ENCODE results near the gene CNNM4.

CNNM4 gene

GRCh38 chr2:96839875-96840850 is 79.5 kb downstream of the CNNM4 start:
- no peak for DNase-seq (ENCODE audit: low read depth, low spot score)
- Histone ChIP-seq H3K4me1 (ENCODE audit: insufficient read depth, insufficient read length) (peaks cover 17% of the 10 kb centered on the region), H3K9ac (ENCODE audit: insufficient read length, low read depth) (no peak overlapping the region), H3K27me3 (ENCODE audit: insufficient read depth, insufficient read length) (no peaks in the 10 kb centered on the region), H3K4me3 (ENCODE audit: insufficient read length, low read depth) (no peak overlapping the region), H3K36me3 (ENCODE audit: insufficient read depth, insufficient read length, low read length) (peaks cover 40% of the 10 kb centered on the region), H3K9me3 (ENCODE audit: insufficient read depth, low read length) (no peaks in the 10 kb centered on the region)
- TF ChIP-seq ZNF274 (IDR thresholded peaks at IDR 0.05; ENCODE audit: low read depth, low read length): no peak
- no peak for TF ChIP-seq YY1 (IDR thresholded peaks at IDR 0.05; ENCODE audit: insufficient read depth, insufficient read length)
- TF ChIP-seq SUZ12 (IDR thresholded peaks at IDR 0.05; ENCODE audit: extremely low read depth, insufficient read depth, insufficient read length): no peak

- Histone ChIP-seq H3K9ac (ENCODE audit: insufficient read length, low read depth) (no peak overlapping the region), H3K36me3 (ENCODE audit: insufficient read depth, insufficient read length, low read length) (peaks cover 41% of the 10 kb centered on the region), H3K4me3 (ENCODE audit: insufficient read length, low read depth) (no peak overlapping the region), H3K9me3 (ENCODE audit: insufficient read depth, low read length) (no peaks in the 10 kb centered on the region), H3K27me3 (ENCODE audit: insufficient read depth, insufficient read length) (no peaks in the 10 kb centered on the region), H3K4me1 (ENCODE audit: insufficient read depth, insufficient read length) (peaks cover 17% of the 10 kb centered on the region)
- no peak for TF ChIP-seq ZNF274 (IDR thresholded peaks at IDR 0.05; ENCODE audit: low read depth, low read length)
- no peak for DNase-seq (ENCODE audit: low read depth, low spot score)
These were observed 81.2 kb downstream of the CNNM4 start for GRCh38 chr2:96841701-96842495.

- Histone ChIP-seq H3K4me1 (ENCODE audit: insufficient read depth, insufficient read length) (peaks cover 16% of the 10 kb centered on the region), H3K9me3 (ENCODE audit: insufficient read depth, low read length) (no peaks in the 10 kb centered on the region), H3K9ac (ENCODE audit: insufficient read length, low read depth) (no peak overlapping the region), H3K4me3 (ENCODE audit: insufficient read length, low read depth) (no peak overlapping the region), H3K27me3 (ENCODE audit: insufficient read depth, insufficient read length) (no peaks in the 10 kb centered on the region), H3K36me3 (ENCODE audit: insufficient read depth, insufficient read length, low read length) (peaks cover 45% of the 10 kb centered on the region)
- no peak for DNase-seq (ENCODE audit: low read depth, low spot score)
- TF ChIP-seq SUZ12 (IDR thresholded peaks at IDR 0.05; ENCODE audit: extremely low read depth, insufficient read depth, insufficient read length): no peak
- no peak for TF ChIP-seq YY1 (IDR thresholded peaks at IDR 0.05; ENCODE audit: insufficient read depth, insufficient read length)
- no peak for TF ChIP-seq ZNF274 (IDR thresholded peaks at IDR 0.05; ENCODE audit: low read depth, low read length)
These were observed 81.9 kb downstream of the CNNM4 start for GRCh38 chr2:96842600-96842999.

- Histone ChIP-seq H3K27me3 (ENCODE audit: insufficient read depth, insufficient read length) (no peaks in the 10 kb centered on the region), H3K9ac (ENCODE audit: insufficient read length, low read depth) (no peak within 1 kb of the TSS), H3K4me1 (ENCODE audit: insufficient read depth, insufficient read length) (peaks cover 12% of the 10 kb centered on the region), H3K9me3 (ENCODE audit: insufficient read depth, low read length) (no peaks in the 10 kb centered on the region), H3K4me3 (ENCODE audit: insufficient read length, low read depth) (no peak within 1 kb of the TSS), H3K36me3 (ENCODE audit: insufficient read depth, insufficient read length, low read length) (peaks cover 47% of the 10 kb centered on the region)
- no peak for DNase-seq (ENCODE audit: low read depth, low spot score)
- TF ChIP-seq ZNF274 (IDR thresholded peaks at IDR 0.05; ENCODE audit: low read depth, low read length) (no peak), SUZ12 (IDR thresholded peaks at IDR 0.05; ENCODE audit: extremely low read depth, insufficient read depth, insufficient read length) (no peak), YY1 (IDR thresholded peaks at IDR 0.05; ENCODE audit: insufficient read depth, insufficient read length) (no peak)
These were observed 83.0 kb downstream of the CNNM4 start, which contains the start of gene ANKRD23 for GRCh38 chr2:96843538-96844268. Gene ANKRD23, minus strand, starts transcription at chr2:96844021. Its CDS starts 29 bp downstream, at chr2:96843992.

- Histone ChIP-seq H3K36me3 (ENCODE audit: insufficient read depth, insufficient read length, low read length) (peaks cover 45% of the 10 kb centered on the region), H3K9me3 (ENCODE audit: insufficient read depth, low read length) (no peaks in the 10 kb centered on the region), H3K4me3 (ENCODE audit: insufficient read length, low read depth) (no peak overlapping the region), H3K27me3 (ENCODE audit: insufficient read depth, insufficient read length) (no peaks in the 10 kb centered on the region), H3K9ac (ENCODE audit: insufficient read length, low read depth) (no peak overlapping the region), H3K4me1 (ENCODE audit: insufficient read depth, insufficient read length) (peaks cover 9% of the 10 kb centered on the region)
- no peak for TF ChIP-seq YY1 (IDR thresholded peaks at IDR 0.05; ENCODE audit: insufficient read depth, insufficient read length)
- no peak for TF ChIP-seq SUZ12 (IDR thresholded peaks at IDR 0.05; ENCODE audit: extremely low read depth, insufficient read depth, insufficient read length)
- TF ChIP-seq ZNF274 (IDR thresholded peaks at IDR 0.05; ENCODE audit: low read depth, low read length): no peak
- no peak for DNase-seq (ENCODE audit: low read depth, low spot score)
These were observed 83.7 kb downstream of the CNNM4 start for GRCh38 chr2:96844405-96844808.

- Histone ChIP-seq H3K27me3 (ENCODE audit: insufficient read depth, insufficient read length) (no peaks in the 10 kb centered on the region), H3K4me1 (ENCODE audit: insufficient read depth, insufficient read length) (peaks cover 3% of the 10 kb centered on the region), H3K36me3 (ENCODE audit: insufficient read depth, insufficient read length, low read length) (peaks cover 47% of the 10 kb centered on the region), H3K9me3 (ENCODE audit: insufficient read depth, low read length) (no peaks in the 10 kb centered on the region), H3K9ac (ENCODE audit: insufficient read length, low read depth) (no peak overlapping the region), H3K4me3 (ENCODE audit: insufficient read length, low read depth) (no peak overlapping the region)
- no peak for TF ChIP-seq YY1 (IDR thresholded peaks at IDR 0.05; ENCODE audit: insufficient read depth, insufficient read length)
- no peak for TF ChIP-seq ZNF274 (IDR thresholded peaks at IDR 0.05; ENCODE audit: low read depth, low read length)
- no peak for TF ChIP-seq SUZ12 (IDR thresholded peaks at IDR 0.05; ENCODE audit: extremely low read depth, insufficient read depth, insufficient read length)
- no peak for DNase-seq (ENCODE audit: low read depth, low spot score)
These were observed 86.1 kb downstream of the CNNM4 start for GRCh38 chr2:96846825-96847224.

All from NT2/D1 (cell line).